WTC11 (cell line): ENCODE results near the gene ARHGAP28. TPM values are rescaled to one million over a fixed set of nuclear protein-coding genes. Genes with fewer than 3 reads are reported as not detected.

Source experiments
- ATAC-seq: fragments of 200-7000 bp; cut with Tn5 transposase; 2 replicates; pipeline ENCODE4 v1.10.0; 2021; ENCODE audit warnings: mild to moderate bottlenecking, moderate library complexity
- CTCF ChIA-PET: fragments of 300-600 bp; sonication (Branson Sonifier 250); formaldehyde crosslinking; loops from one replicate; lab custom pipeline; 2021; ENCODE audit warnings: antibody characterized with exemption; lab: Charles Lee
- POLR2A ChIA-PET: fragments of 350-600 bp; sonication (Branson Sonifier 250); formaldehyde crosslinking; loops from one replicate; lab custom pipeline; 2021; ENCODE audit warnings: antibody characterized with exemption; lab: Charles Lee
- DNase-seq: peaks from one replicate; pipeline ENCODE4 v3.0.0; 2021; ENCODE audit warnings: low spot score
- H3K27ac Mint-ChIP-seq: 2 replicates; pipeline ENCODE4 v1.8.0; 2021; ENCODE audit warnings: mixed read lengths
- H3K27me3 Mint-ChIP-seq: 2 replicates; pipeline ENCODE4 v1.8.0; 2021; ENCODE audit warnings: low read depth, mild to moderate bottlenecking, moderate library complexity, mixed read lengths
- H3K36me3 Mint-ChIP-seq: 2 replicates; pipeline ENCODE4 v1.8.0; 2021; ENCODE audit warnings: mixed read lengths
- H3K4me1 Mint-ChIP-seq: 2 replicates; pipeline ENCODE4 v1.8.0; 2022; ENCODE audit warnings: mixed read lengths
- H3K4me3 Mint-ChIP-seq: 2 replicates; pipeline ENCODE4 v1.8.0; 2021; ENCODE audit warnings: mild to moderate bottlenecking, moderate library complexity, mixed read lengths
- H3K9me3 Mint-ChIP-seq: 2 replicates; pipeline ENCODE4 v1.8.0; 2021; ENCODE audit warnings: mixed read lengths
- ATF1 ChIP-seq: sonication (generic); formaldehyde crosslinking; IDR thresholded peaks from 2 replicates; pipeline ENCODE4 v1.8.1; 2023; ENCODE audit warnings: mild to moderate bottlenecking, moderate library complexity, missing genetic modification reagents
- CDX4 ChIP-seq: fragments of 250-450 bp; sonication (Bioruptor Pico); IDR thresholded peaks from 2 replicates; pipeline ENCODE4 v1.9.0; 2021; ENCODE audit warnings: moderate library complexity, mild to moderate bottlenecking, inconsistent platforms, borderline replicate concordance
- CTCF ChIP-seq: fragments of 200-600 bp; IDR thresholded peaks from 2 replicates; pipeline ENCODE4 v1.8.0; 2022; ENCODE audit warnings: antibody characterized with exemption
- GABPB1 ChIP-seq: sonication (generic); formaldehyde crosslinking; IDR thresholded peaks from 2 replicates; pipeline ENCODE4 v1.8.1; 2023; ENCODE audit warnings: mild to moderate bottlenecking, missing genetic modification reagents
- GTF2I ChIP-seq: fragments of 250-450 bp; sonication (Bioruptor Pico); conservative IDR thresholded peaks from 2 replicates; pipeline ENCODE4 v1.4.0; 2021; ENCODE audit warnings: mild to moderate bottlenecking
- HMGA2 ChIP-seq: fragments of 250-450 bp; sonication (Bioruptor Pico); IDR thresholded peaks from 2 replicates; pipeline ENCODE4 v1.4.0; 2021; ENCODE audit warnings: mild to moderate bottlenecking, moderate library complexity
- IRF2 ChIP-seq: sonication (generic); formaldehyde crosslinking; IDR thresholded peaks from 2 replicates; pipeline ENCODE4 v1.8.0; 2022; ENCODE audit warnings: low read depth, missing genetic modification reagents, borderline replicate concordance
- JUN ChIP-seq: sonication (generic); formaldehyde crosslinking; IDR thresholded peaks from 2 replicates; pipeline ENCODE4 v1.8.0; 2023; ENCODE audit warnings: mild to moderate bottlenecking, missing genetic modification reagents
- MLX ChIP-seq: sonication (generic); formaldehyde crosslinking; IDR thresholded peaks from 2 replicates; pipeline ENCODE4 v1.8.1; 2023; ENCODE audit warnings: mild to moderate bottlenecking, missing genetic modification reagents, moderate library complexity
- MYBL2 ChIP-seq: sonication (generic); formaldehyde crosslinking; IDR thresholded peaks from 2 replicates; pipeline ENCODE4 v1.8.1; 2023; ENCODE audit warnings: mild to moderate bottlenecking, moderate library complexity, missing genetic modification reagents
- NFE2L1 ChIP-seq: sonication (generic); formaldehyde crosslinking; IDR thresholded peaks from 2 replicates; pipeline ENCODE4 v1.8.1; 2023; ENCODE audit warnings: missing genetic modification reagents
- OVOL2 ChIP-seq: fragments of 250-450 bp; sonication (Bioruptor Pico); IDR thresholded peaks from 2 replicates; pipeline ENCODE4 v1.9.0; 2021; ENCODE audit warnings: mild to moderate bottlenecking, borderline replicate concordance
- SP1 ChIP-seq: sonication (generic); formaldehyde crosslinking; conservative IDR thresholded peaks from 2 replicates; pipeline ENCODE4 v1.8.1; 2022; ENCODE audit warnings: missing genetic modification reagents
- STAT6 ChIP-seq: sonication (generic); formaldehyde crosslinking; conservative IDR thresholded peaks from 2 replicates; pipeline ENCODE4 v1.8.1; 2023; ENCODE audit warnings: mild to moderate bottlenecking, low read depth, missing genetic modification reagents, moderate library complexity
- TP53 ChIP-seq: sonication (generic); formaldehyde crosslinking; IDR thresholded peaks from 2 replicates; pipeline ENCODE4 v1.8.1; 2023; ENCODE audit warnings: mild to moderate bottlenecking, missing genetic modification reagents
- USF2 ChIP-seq: sonication (generic); formaldehyde crosslinking; IDR thresholded peaks from 2 replicates; pipeline ENCODE4 v1.8.1; 2023; ENCODE audit warnings: mild to moderate bottlenecking, missing genetic modification reagents, moderate library complexity
- ZNF138 ChIP-seq: sonication (generic); formaldehyde crosslinking; conservative IDR thresholded peaks from 2 replicates; pipeline ENCODE4 v1.8.1; 2022; ENCODE audit warnings: mild to moderate bottlenecking, moderate library complexity, missing genetic modification reagents
- ZNF423 ChIP-seq: fragments of 250-450 bp; sonication (Bioruptor Pico); IDR thresholded peaks from 2 replicates; pipeline ENCODE4 v2.1.2; 2022; ENCODE audit warnings: mild to moderate bottlenecking, moderate library complexity
- ZNF532 ChIP-seq: fragments of 250-450 bp; sonication (Bioruptor Pico); IDR thresholded peaks from 2 replicates; pipeline ENCODE4 v1.9.0; 2021; ENCODE audit warnings: mild to moderate bottlenecking, borderline replicate concordance
- total RNA-seq: library from RNA; stranded (reverse); gene quantifications from 3 replicates; pipeline ENCODE4 v1.2.3, GENCODE V29; 2021

Gene ARHGAP28
- total RNA-seq, 1 experiment from 2014 or later, result 14.8 TPM

GRCh38 chr18:6712401-6712800, 17.1 kb upstream of the ARHGAP28 start:
- H3K36me3 Mint-ChIP-seq, result no peaks in the 10 kb centered on the region
- TF ChIP-seq STAT6, result no peak
- no peak for TF ChIP-seq USF2
- TF ChIP-seq SP1 (CRISPR knock-in tag), result no peak
- TF ChIP-seq HMGA2 (CRISPR knock-in tag), result no peak
- TF ChIP-seq ZNF423 (CRISPR knock-in tag), result no peak
- TF ChIP-seq IRF2, result no peak
- no peak for TF ChIP-seq JUN
- no peak for TF ChIP-seq TP53 (CRISPR knock-in tag)
- TF ChIP-seq MYBL2, result no peak
- TF ChIP-seq ATF1 (CRISPR knock-in tag), result no peak
- no peak for TF ChIP-seq CDX4 (CRISPR knock-in tag)
- TF ChIP-seq GABPB1, result no peak
- TF ChIP-seq ZNF532 (CRISPR knock-in tag), result no peak
- no peak for TF ChIP-seq CTCF
- no peak for TF ChIP-seq NFE2L1
- TF ChIP-seq OVOL2 (CRISPR knock-in tag), result no peak
- no peak for TF ChIP-seq ZNF138 (CRISPR knock-in tag)
- TF ChIP-seq MLX (CRISPR knock-in tag), result no peak
- TF ChIP-seq GTF2I (CRISPR knock-in tag), result no peak
- peaks cover 20% of the 10 kb centered on the region for H3K4me1 Mint-ChIP-seq
- H3K27me3 Mint-ChIP-seq, result no peaks in the 10 kb centered on the region
- ATAC-seq, result peak; percentile 74
- CTCF ChIA-PET, result interaction anchor here (0.7 to 1.5 kb wide), 7 partner anchors 8 to 174 kb away, joined by 3 to 7 read pairs (median 3); no protein-coding TSS in a partner anchor
- DNase-seq, result no peak
- no peak overlapping the region for H3K27ac Mint-ChIP-seq
- no peak overlapping the region for H3K4me3 Mint-ChIP-seq
- POLR2A ChIA-PET, result no interaction called here
- no peaks in the 10 kb centered on the region for H3K9me3 Mint-ChIP-seq
